RWPE1 (cell line): ENCODE measurements around the gene TARBP1.

Experiments
- CTCF ChIA-PET: fragments of 350-600 bp; sonication (Branson Sonifier 250); formaldehyde crosslinking; extraction: SDS; loops from one replicate; lab custom pipeline; 2021; lab: Yijun Ruan, JAX
- POLR2A ChIA-PET: fragments of 400-600 bp; formaldehyde crosslinking; extraction: SDS; loops from one replicate; lab custom pipeline; 2020; ENCODE audit warnings: antibody characterized with exemption; ENCODE audit not compliant: low non-redundant PET; lab: Yijun Ruan, JAX
- DNase-seq: peaks from one replicate; pipeline ENCODE4 v3.0.0; 2012; ENCODE audit warnings: low spot score
- H3K27ac ChIP-seq: fragments of 450-650 bp; 2 replicates; pipeline ENCODE4 v1.5.1; 2017
- CTCF ChIP-seq: fragments of 450-650 bp; conservative IDR thresholded peaks from 2 replicates; pipeline ENCODE4 v1.5.1; 2017; ENCODE audit warnings: low read depth, mild to moderate bottlenecking

Gene TARBP1

GRCh38 chr1:234515821-234516241 is 36.9 kb upstream of the TARBP1 start:
- ChIA-PET POLR2A (no interaction called here), CTCF (interaction anchor here (0.6 kb wide), 1 partner anchor 116 kb away, joined by 5 read pairs; no protein-coding TSS in a partner anchor)
- no peak for TF ChIP-seq CTCF
- H3K27ac ChIP-seq, result no peak overlapping the region; the same call in 1 of the 2 replicates
- DNase-seq, result peak; percentile 58

GRCh38 chr1:234515411-234515810 is 36.4 kb upstream of the TARBP1 start:
- ChIA-PET POLR2A (no interaction called here), CTCF (interaction anchor here (0.6 to 1.1 kb wide), 2 partner anchors 16 to 117 kb away, joined by 4 to 5 read pairs; no protein-coding TSS in a partner anchor)
- no peak overlapping the region; the same call in 1 of the 2 replicates for H3K27ac ChIP-seq
- DNase-seq, result no peak
- TF ChIP-seq CTCF, result no peak

GRCh38 chr1:234512451-234512861 is 33.5 kb upstream of the TARBP1 start:
- H3K27ac ChIP-seq, result no peak overlapping the region
- no peak for DNase-seq
- CTCF ChIA-PET, result no interaction called here
- no peak for TF ChIP-seq CTCF
- POLR2A ChIA-PET, result no interaction called here

GRCh38 chr1:234509457-234510328 is 30.7 kb upstream of the TARBP1 start:
- DNase-seq, result no peak
- CTCF ChIA-PET, result interaction anchor here (0.6 to 1.1 kb wide), 5 partner anchors 10 to 34 kb away, joined by 3 read pairs; no protein-coding TSS in a partner anchor
- TF ChIP-seq CTCF, result no peak
- H3K27ac ChIP-seq, result peak overlapping the region; percentile 71
- POLR2A ChIA-PET, result interaction anchor here (0.5 kb wide), 1 partner anchor 653 kb away, joined by 4 read pairs; no protein-coding TSS in a partner anchor

- no peak overlapping the region for H3K27ac ChIP-seq
- TF ChIP-seq CTCF, result no peak
- ChIA-PET CTCF (interaction anchor here (0.6 to 1.1 kb wide), 5 partner anchors 8 to 576 kb away, joined by 3 to 4 read pairs (median 3); no protein-coding TSS in a partner anchor), POLR2A (no interaction called here)
- DNase-seq, result no peak
Measured at GRCh38 chr1:234507626-234508387, 28.8 kb upstream of the TARBP1 start.

GRCh38 chr1:234507089-234507488 is 28.1 kb upstream of the TARBP1 start:
- H3K27ac ChIP-seq, result peak overlapping the region; percentile 91
- DNase-seq, result no peak
- no peak for TF ChIP-seq CTCF
- POLR2A ChIA-PET, result no interaction called here
- CTCF ChIA-PET, result interaction anchor here (0.6 to 1.0 kb wide), 2 partner anchors 8 to 32 kb away, joined by 3 to 4 read pairs; no protein-coding TSS in a partner anchor
